Metanephros (tissue), 2 donors: ENCODE results near the gene TAS2R4. TPM values are rescaled to one million over a fixed set of nuclear protein-coding genes. Genes with fewer than 3 reads are reported as not detected.

Experiments
- small RNA-seq: library from RNA; depleted of rRNA; stranded (forward); fragments of <200 nt; gene quantifications from one replicate; pipeline ENCODE3, GENCODE V24; 2014; ENCODE audit warnings: low replicate concordance
- total RNA-seq: library from RNA; depleted of rRNA; stranded (reverse); fragments of >200 nt; gene quantifications from one replicate; pipeline ENCODE4 v1.2.3, GENCODE V29; 2014

The TAS2R4 gene
- 4.7 TPM for total RNA-seq

GRCh38 chr7:141776374-141776773 is at the start of gene TAS2R4:
TAS2R4 (plus strand) TSS chr7:141776674; CDS start chr7:141778489, 1,815 bp downstream.

GRCh38 chr7:141737836-141738591 is 38.5 kb upstream of the TAS2R4 start, which contains the start of gene SSBP1:
SSBP1 (plus strand) TSS chr7:141738358; CDS start chr7:141739167, 809 bp downstream.

GRCh38 chr7:141763797-141764196 is 12.7 kb upstream of the TAS2R4 start, which contains the start of gene TAS2R3:
TAS2R3 (plus strand) TSS chr7:141764097; CDS start chr7:141764159, 62 bp downstream.

GRCh38 chr7:141789917-141790316 is 13.4 kb downstream of the TAS2R4 start, which contains the start of gene TAS2R5:
TAS2R5 (plus strand) TSS chr7:141790217; CDS start chr7:141790362, 145 bp downstream.

Small RNA genes lying within 50 kb of the gene (small RNA-seq; reads per million reads assigned to genes)
- not detected for gene RNU1-82P

Other genes starting within 250 kb of the TAS2R4 start
- gene AGK, start 225.3 kb upstream of the TAS2R4 start, total RNA-seq, result 37.1 TPM
- gene DENND11, start 74.5 kb upstream of the TAS2R4 start, total RNA-seq, result 22.2 TPM
- 0.23 TPM for gene WEE2, start 68.3 kb upstream of the TAS2R4 start, total RNA-seq
- 68.4 TPM for gene SSBP1, start 38.3 kb upstream of the TAS2R4 start, total RNA-seq
- 7.1 TPM for gene TAS2R3, start 12.6 kb upstream of the TAS2R4 start, total RNA-seq
- 5.3 TPM for gene TAS2R5, start 13.5 kb downstream of the TAS2R4 start, total RNA-seq
- not detected for gene PRSS37, start 64.8 kb downstream of the TAS2R4 start, total RNA-seq
- gene OR9A4, start 139.7 kb downstream of the TAS2R4 start, total RNA-seq, result 0.64 TPM
- gene CLEC5A, start 170.3 kb downstream of the TAS2R4 start, total RNA-seq, result 2.3 TPM
- not detected for gene TAS2R38, start 197.1 kb downstream of the TAS2R4 start, total RNA-seq
- gene MGAM, start 219.2 kb downstream of the TAS2R4 start, total RNA-seq, result 11.6 TPM